Vagina (tissue), 2 donors: ENCODE data around the gene MAST2. TPM values are rescaled to one million over a fixed set of nuclear protein-coding genes. Genes with fewer than 3 reads are reported as not detected.
A peak's percentile ranks its signal among the peaks of the same experiment; 100 is the strongest.

Experiments
- DNase-seq, 2 donors: peaks; one replicate each; pipeline ENCODE4 v3.0.0-alpha.2; 2017; ENCODE audit errors: extremely low spot score in 2 of 2
- H3K27ac ChIP-seq: fragments of 200-600 bp; sonication (generic); one replicate; pipeline ENCODE4 v1.5.1; 2019
- H3K27me3 ChIP-seq: fragments of 200-600 bp; sonication (generic); one replicate; pipeline ENCODE4 v1.5.1; 2019
- H3K36me3 ChIP-seq, 2 donors: fragments of 200-600 bp; sonication (generic); one replicate each; pipeline ENCODE4 v1.5.1; 2017 to 2019
- H3K4me1 ChIP-seq: fragments of 200-600 bp; sonication (generic); one replicate; pipeline ENCODE4 v1.5.1; 2019
- H3K4me3 ChIP-seq, 2 donors: fragments of 200-600 bp; sonication (generic); 1 replicate in 1 of 2; 2 replicates in 1 of 2; pipeline ENCODE4 v1.5.1; 2016 to 2019
- H3K9me3 ChIP-seq: fragments of 200-600 bp; sonication (generic); one replicate; pipeline ENCODE4 v1.5.1; 2019
- CTCF ChIP-seq, 3 experiments: fragments of 450-650 bp in 2 of 3; fragments of 200-600 bp in 1 of 3; sonication (generic) in 1 of 3; IDR thresholded peaks; one replicate each; pipeline ENCODE4 v1.5.1; 2017 to 2019; ENCODE audit warnings: antibody characterized with exemption in 3 of 3, mild to moderate bottlenecking in 2 of 3, moderate library complexity in 2 of 3
- POLR2A ChIP-seq, 2 donors: fragments of 450-650 bp; IDR thresholded peaks; one replicate each; pipeline ENCODE4 v1.6.1; 2017; ENCODE audit warnings: antibody characterized with exemption in 2 of 2, mild to moderate bottlenecking in 2 of 2, moderate library complexity in 2 of 2
- POLR2AphosphoS5 ChIP-seq, 2 donors: sonication (generic); formaldehyde crosslinking; IDR thresholded peaks; one replicate each; pipeline ENCODE4 v1.9.0; 2017; ENCODE audit warnings: antibody characterized with exemption in 2 of 2, mild to moderate bottlenecking in 2 of 2, low read depth in 1 of 2; ENCODE audit not compliant: insufficient read depth in 1 of 2
- intact Hi-C: fragments of 100-400 bp; cut with DNase I; formaldehyde crosslinking; loops from one replicate; pipeline ENCODE4 v1.15.1; 2023
- total RNA-seq: library from RNA; depleted of rRNA; stranded (reverse); fragments of >200 nt; gene quantifications from one replicate; pipeline ENCODE4 v1.2.3, GENCODE V29; 2016

Gene MAST2
- total RNA-seq, 1 donor from 2014 or later: 28.2 TPM

- intact Hi-C loops: no loop called here
- no peak for DNase-seq
- H3K27me3 ChIP-seq: no peaks in the 10 kb centered on the region
- H3K36me3 ChIP-seq: no peaks in the 10 kb centered on the region
- H3K9me3 ChIP-seq: no peaks in the 10 kb centered on the region
- no peak overlapping the region for H3K4me3 ChIP-seq
- no peak for TF ChIP-seq POLR2A (IDR thresholded peaks at IDR 0.05)
- no peak for TF ChIP-seq CTCF (IDR thresholded peaks at IDR 0.05)
- TF ChIP-seq POLR2AphosphoS5 (IDR thresholded peaks at IDR 0.05; ENCODE audit: insufficient read depth in 1 of 2, low read depth in 1 of 2): no peak
- H3K27ac ChIP-seq: no peak overlapping the region
- H3K4me1 ChIP-seq: no peaks in the 10 kb centered on the region
Measured at GRCh38 chr1:45999507-45999906, 196.1 kb downstream of the MAST2 start.

GRCh38 chr1:46001081-46001785 is 197.8 kb downstream of the MAST2 start:
- H3K36me3 ChIP-seq: peaks cover 0 to 6% of the 10 kb centered on the region in 2 donors
- TF ChIP-seq POLR2AphosphoS5 (IDR thresholded peaks at IDR 0.05; ENCODE audit: insufficient read depth in 1 of 2, low read depth in 1 of 2) (no peak), POLR2A (IDR thresholded peaks at IDR 0.05) (no peak), CTCF (IDR thresholded peaks at IDR 0.05) (no peak)
- H3K9me3 ChIP-seq: no peaks in the 10 kb centered on the region
- no peak overlapping the region for H3K27ac ChIP-seq
- H3K4me1 ChIP-seq: no peaks in the 10 kb centered on the region
- intact Hi-C loops: no loop called here
- H3K4me3 ChIP-seq: no peak overlapping the region
- H3K27me3 ChIP-seq: no peaks in the 10 kb centered on the region
- peak in 1 of 2 donors; percentile 37 for DNase-seq

GRCh38 chr1:46002551-46003150 is 199.2 kb downstream of the MAST2 start:
- DNase-seq: peak in 1 of 2 donors; percentile 64
- Histone ChIP-seq H3K4me3 (no peak overlapping the region), H3K27ac (no peak overlapping the region), H3K27me3 (no peaks in the 10 kb centered on the region), H3K36me3 (peaks cover 0 to 12% of the 10 kb centered on the region in 2 donors), H3K4me1 (no peaks in the 10 kb centered on the region), H3K9me3 (no peaks in the 10 kb centered on the region)
- no peak for TF ChIP-seq POLR2A (IDR thresholded peaks at IDR 0.05)
- TF ChIP-seq POLR2AphosphoS5 (IDR thresholded peaks at IDR 0.05; ENCODE audit: insufficient read depth in 1 of 2, low read depth in 1 of 2): no peak
- TF ChIP-seq CTCF (IDR thresholded peaks at IDR 0.05): no peak
- intact Hi-C loops: no loop called here

- H3K27ac ChIP-seq: no peak overlapping the region
- H3K27me3 ChIP-seq: no peaks in the 10 kb centered on the region
- H3K36me3 ChIP-seq: peaks cover 0 to 18% of the 10 kb centered on the region in 2 donors
- no peak overlapping the region for H3K4me3 ChIP-seq
- TF ChIP-seq POLR2AphosphoS5 (IDR thresholded peaks at IDR 0.05; ENCODE audit: insufficient read depth in 1 of 2, low read depth in 1 of 2) (no peak), POLR2A (IDR thresholded peaks at IDR 0.05) (no peak), CTCF (IDR thresholded peaks at IDR 0.05) (no peak)
- intact Hi-C loops: no loop called here
- DNase-seq: peak in 1 of 2 donors; percentile 55
- no peaks in the 10 kb centered on the region for H3K4me1 ChIP-seq
- H3K9me3 ChIP-seq: no peaks in the 10 kb centered on the region
Measured at GRCh38 chr1:46003315-46003714, 199.9 kb downstream of the MAST2 start.

GRCh38 chr1:46004492-46004891 is 201.1 kb downstream of the MAST2 start:
- H3K36me3 ChIP-seq: peaks cover 0 to 30% of the 10 kb centered on the region in 2 donors

More at GRCh38 chr1:46004492-46004891, 201.1 kb downstream of the MAST2 start:
- Histone ChIP-seq H3K4me1 (no peaks in the 10 kb centered on the region), H3K9me3 (no peaks in the 10 kb centered on the region), H3K27ac (no peak overlapping the region), H3K4me3 (no peak overlapping the region), H3K27me3 (no peaks in the 10 kb centered on the region)
- no peak for TF ChIP-seq CTCF (IDR thresholded peaks at IDR 0.05)
- TF ChIP-seq POLR2A (IDR thresholded peaks at IDR 0.05): no peak
- TF ChIP-seq POLR2AphosphoS5 (IDR thresholded peaks at IDR 0.05; ENCODE audit: insufficient read depth in 1 of 2, low read depth in 1 of 2): no peak
- intact Hi-C loops: no loop called here
- no peak for DNase-seq
